GM19395 (cell line): ENCODE results near the gene ZDHHC8.

Source experiments
- ATAC-seq: cut with Tn5 transposase; IDR thresholded peaks from one replicate; pipeline ENCODE4 v1.9.1; 2021; ENCODE audit warnings: mild to moderate bottlenecking, moderate library complexity; ENCODE audit not compliant: unreplicated experiment

The ZDHHC8 gene

GRCh38 chr22:20113551-20114310 lies 17.9 kb upstream of the ZDHHC8 start:
- no peak for ATAC-seq

DNA sequence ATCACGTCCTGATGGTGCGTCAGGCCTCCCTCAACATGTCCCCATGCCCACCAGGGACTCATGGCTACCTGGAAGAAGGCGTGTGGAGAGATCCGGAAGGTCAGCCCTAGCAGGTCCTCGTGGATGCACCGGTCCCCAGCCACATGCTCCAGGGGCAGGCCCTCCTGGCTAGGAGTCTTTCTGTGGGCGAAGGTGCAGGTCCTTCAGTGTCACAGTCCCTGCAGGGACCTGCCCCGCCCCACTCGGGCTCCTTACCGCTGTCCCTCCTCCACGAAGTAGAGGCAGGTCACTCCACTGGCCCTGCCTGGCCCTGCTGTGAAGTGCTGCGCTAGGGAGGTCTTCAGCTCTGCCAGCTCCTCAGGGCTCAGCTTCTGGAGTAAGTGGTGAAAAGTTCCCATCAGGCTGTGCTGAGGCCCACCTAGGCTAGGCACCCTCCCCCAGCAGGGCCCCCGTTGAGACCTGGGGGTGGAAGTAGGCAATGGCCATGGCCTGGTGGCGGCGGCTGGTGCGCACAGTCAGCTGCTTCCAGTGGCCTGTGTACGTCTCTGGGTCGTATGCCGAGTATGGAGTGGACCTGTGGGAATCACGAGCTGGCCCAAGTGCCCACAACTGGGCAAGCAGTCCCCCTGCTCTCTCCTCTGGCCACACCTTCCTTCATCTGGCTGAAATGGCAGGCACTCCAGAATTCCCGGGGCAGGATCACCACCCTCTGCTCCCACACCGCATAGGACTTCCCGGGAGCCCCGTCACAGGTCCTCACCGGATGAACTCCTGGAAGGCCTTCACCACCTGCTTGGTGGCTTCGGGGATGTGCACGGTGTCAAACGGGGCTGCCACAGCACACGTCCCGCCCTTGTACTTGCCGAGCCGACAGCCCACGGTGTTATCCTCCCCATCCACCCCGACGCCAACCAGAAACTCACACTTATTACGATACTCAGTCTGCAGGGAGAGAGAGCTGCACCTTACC lies 16.8 kb upstream of the ZDHHC8 start:
- ATAC-seq = no peak

DNA sequence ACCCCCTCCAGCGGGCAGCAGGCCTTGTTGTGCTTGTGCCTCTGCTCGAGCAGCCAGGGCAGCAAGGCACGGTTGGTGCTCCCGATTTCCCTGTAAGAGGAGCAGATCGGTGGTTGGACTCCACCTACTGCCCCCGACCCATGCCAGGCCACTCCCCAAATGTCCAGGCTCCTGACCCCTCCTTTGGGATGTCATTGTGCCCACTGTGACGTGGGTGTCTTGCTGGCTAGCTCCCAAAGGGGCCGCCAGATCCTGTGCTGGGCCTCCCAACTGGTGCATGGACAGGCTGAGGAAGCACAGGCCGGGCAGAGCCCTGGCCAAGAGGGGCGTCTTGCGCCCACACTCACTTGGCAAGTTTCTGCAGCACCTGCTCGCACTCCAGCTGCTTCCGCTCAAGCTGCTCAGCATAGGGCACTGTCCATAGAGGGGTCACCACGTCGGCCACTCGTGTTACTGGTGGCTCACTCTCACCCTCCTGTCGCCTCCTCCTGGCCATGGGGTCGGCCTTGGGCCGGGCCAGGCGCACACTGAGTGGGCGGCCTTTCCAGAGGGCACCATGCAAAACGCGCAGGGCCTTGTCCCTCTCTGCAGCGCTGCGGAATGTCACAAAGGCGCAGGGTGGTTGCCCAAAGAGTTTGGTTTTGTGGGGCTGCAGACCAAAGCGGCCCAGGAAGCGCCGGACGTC lies 15.8 kb upstream of the ZDHHC8 start, which contains the start of gene RANBP1:
Gene RANBP1 (plus strand): TSS at position 414 of the 685 bp plus-strand sequence. CDS start 81 bp downstream, at position 495.
- ATAC-seq = no peak

- ATAC-seq = no peak
These were observed 15.1 kb upstream of the ZDHHC8 start for GRCh38 chr22:20116376-20116950.

DNA sequence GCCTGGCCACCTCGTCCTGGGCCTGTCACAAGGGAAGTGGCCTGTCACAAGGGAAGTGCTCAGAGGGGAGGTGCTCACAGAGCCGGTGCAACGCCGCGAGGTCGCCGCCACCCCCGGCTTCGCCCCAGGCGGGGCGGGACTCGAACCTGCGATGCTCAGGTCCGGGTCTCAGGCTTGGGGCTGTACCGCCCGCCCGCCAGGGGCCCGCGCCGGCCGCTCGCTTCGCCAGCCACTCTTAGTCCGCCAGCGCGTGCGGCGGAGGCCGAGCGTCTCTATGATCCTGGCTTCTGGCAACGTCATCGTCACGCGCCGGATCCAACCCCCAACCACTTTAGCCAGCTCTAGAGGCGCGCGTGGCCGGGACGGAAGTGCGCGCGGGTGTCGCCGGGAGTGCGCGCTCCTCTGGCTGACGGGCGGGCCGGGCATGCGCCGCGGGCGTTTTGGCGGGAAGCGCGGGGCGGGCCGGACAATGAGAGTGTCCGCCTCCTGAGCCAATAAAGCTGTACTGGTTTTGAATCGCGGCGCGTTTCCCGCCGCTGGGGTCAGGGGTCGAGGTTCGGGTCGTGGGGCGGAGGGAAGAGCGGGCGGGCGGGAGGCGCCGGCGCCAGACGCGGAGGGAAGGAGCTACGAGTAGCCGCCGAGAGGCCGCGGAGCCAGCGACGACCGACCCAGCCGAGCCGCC lies 14.5 kb upstream of the ZDHHC8 start, which contains the start of gene TRMT2A:
Gene TRMT2A (minus strand): TSS at position 276 of the 682 bp plus-strand sequence. CDS start 320 bp downstream, outside the sequence.
- ATAC-seq = peak; percentile 76

- ATAC-seq = peak; percentile 23
These were observed 13.8 kb upstream of the ZDHHC8 start for GRCh38 chr22:20117633-20118299.

- ATAC-seq = no peak
These were observed 13.1 kb upstream of the ZDHHC8 start for GRCh38 chr22:20118300-20119020.

GRCh38 chr22:20121856-20122415 lies 9.7 kb upstream of the ZDHHC8 start:
- ATAC-seq = no peak

DNA sequence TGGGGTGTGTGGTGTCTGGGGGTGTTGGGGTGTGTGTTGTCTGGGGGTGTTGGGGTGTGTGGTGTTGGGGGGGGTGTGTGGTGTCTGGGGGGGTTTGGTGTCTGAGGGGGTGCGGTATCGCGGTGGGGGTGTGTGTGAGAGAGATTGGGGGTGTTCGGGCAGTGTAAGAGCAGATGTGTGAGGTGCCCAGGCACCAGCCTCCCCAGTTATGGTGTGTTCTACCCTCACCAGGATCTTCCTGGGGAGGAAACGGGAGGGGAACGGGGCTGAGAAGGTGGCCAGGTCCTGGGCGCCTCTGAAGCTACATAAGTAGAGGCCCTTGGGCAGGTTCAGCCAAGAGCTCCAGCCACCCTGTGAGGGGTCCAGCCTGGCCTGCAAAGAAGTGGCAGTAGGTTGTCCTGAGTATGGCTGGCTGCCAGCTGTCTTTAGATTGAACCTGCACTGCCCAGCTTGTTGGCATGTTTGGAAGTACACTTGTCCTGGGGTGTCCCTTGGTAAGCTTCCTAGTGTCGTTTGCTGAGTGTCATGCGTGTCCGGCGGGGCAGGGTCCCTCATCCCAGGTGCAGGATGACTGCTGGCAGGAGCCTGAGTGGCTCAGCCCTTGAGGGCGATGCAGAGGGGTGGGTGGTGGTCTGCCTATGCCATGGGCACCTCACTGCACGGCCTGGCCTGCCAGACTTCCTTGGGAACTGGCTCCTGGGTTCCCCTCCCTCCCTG lies 8.1 kb upstream of the ZDHHC8 start:
- ATAC-seq = no peak

DNA sequence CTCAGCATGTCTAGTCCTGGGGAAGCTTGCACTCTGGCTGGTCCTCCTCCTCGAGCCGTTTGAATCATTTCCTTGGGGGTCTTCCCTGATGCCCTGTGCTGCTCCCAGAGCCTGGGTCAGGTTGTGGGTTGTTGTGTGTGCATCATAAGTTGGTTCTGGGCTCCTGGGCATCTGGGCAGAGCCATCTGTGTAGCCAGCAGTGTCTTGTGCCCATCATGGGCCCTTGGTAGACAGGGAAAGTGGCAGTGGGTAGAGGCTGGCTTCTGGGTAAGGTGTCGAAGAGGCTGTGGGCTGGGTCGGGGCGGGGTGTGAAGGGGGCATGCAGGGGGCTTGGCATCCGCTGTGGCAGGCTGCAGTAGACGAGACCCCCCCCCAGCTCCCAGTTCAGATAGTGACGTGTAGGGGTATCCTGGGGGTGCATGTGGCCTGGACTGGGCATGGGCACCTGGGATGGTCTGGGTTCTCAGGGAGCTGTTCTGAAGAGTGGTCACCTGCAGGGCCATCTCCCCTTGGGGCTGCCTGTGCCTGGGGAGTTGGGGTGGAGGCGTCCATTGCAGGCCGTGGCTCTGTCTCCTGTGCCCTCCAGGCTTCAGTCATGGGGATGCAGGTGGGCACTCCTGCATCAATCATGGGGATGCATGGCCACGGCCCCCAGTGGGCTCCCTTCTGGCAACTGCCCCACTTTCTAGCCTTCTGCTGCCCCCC lies 7.4 kb upstream of the ZDHHC8 start:
- no peak for ATAC-seq

DNA sequence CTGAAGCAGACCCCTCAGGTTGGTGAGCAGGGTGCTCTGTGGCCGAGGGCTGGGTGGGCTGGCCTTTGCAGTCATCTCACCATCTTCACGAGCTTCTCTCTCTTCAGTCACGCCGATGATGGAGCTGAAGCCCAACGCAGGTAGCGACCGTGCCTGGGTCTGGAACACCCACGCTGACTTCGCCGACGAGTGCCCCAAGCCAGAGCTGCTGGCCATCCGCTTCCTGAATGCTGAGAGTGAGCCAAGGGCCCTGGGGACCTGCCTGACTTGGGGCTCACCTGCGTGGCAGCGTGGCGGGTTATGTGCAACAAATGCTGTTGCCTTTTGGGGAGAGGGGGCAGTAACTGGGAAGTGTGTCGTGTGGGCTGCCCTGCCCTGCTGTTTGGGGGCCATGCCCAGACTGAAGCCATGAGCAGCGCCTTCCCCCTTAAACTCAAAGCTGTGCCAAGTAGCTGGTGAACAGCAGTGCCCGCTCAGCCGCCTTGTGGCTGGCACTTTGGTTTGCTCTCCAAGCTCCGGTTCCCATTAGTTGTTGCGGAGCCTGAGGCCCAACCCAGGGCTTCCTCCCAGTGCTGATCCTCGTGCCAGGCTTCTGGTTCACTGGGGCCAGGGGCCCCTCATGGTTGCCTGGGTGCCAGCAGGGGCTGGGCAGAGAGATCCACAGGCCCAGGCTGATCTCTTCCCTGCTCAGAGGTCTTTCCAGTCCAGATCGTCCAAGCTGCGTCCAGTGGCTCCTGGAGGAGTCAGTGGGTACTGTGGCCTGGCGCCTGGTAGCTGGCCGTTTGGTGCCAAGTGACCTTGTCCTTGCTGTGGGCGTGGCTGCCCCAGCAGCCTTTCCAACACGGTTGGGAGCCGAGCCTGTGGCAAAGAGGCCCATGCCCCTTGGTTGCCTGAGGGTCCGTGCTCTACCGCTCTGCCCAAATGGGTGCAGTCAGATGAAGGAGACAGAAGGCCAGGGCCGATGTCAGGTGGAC lies 6.1 kb upstream of the ZDHHC8 start:
- no peak for ATAC-seq

GRCh38 chr22:20126284-20127029 lies 5.1 kb upstream of the ZDHHC8 start:
- ATAC-seq = no peak

DNA sequence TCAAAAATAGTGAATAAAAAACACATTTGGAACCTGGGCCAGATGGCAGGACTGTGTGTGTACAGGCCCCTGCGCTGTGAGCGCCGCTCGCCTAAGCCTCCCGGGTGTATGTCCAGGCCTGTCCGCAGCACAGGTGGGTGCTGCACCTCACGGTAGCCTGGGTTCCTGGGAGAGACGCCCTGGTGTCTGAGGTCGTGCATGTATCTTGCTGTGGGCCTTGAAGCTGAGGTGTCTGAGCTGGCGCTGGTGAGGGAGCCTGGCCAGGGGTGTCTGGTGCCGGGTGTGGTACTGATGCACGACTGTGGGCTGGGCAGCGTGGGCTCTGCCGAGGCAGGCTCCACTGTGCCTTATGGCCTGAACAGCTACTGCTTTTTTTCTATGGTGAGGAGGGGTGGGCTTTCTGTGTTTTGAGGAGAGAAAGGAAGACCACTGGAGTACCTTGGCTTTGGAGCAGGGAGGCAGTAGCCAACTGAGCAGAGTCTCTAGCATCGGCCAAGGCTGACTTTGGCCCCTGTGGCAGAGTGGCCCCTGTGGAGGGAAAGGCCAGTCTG lies 4.2 kb upstream of the ZDHHC8 start:
- ATAC-seq = no peak

- no peak for ATAC-seq
These were observed 3.6 kb upstream of the ZDHHC8 start for GRCh38 chr22:20127869-20128618.

DNA sequence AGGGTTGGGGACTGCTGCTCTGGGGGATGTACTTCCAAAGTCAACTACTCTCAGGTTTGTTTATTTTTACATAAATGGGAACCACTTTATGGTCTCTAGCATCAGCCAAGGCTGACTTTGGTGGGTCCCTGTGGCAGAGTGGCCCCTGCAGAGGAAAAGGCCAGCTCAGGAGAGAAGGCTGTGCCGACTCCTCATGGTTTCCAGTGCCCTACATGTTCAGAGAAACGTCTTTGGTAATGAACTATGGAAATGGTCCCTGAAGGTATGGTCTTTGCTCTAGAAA lies 3.0 kb upstream of the ZDHHC8 start:
- no peak for ATAC-seq
